HL-60 (cell line): Measurements from ENCODE around the gene SMAD7.
A peak's percentile ranks its signal among the peaks of the same experiment; 100 is the strongest.

Experiments used
- DNase-seq, 2 experiments: peaks; one replicate each; pipeline ENCODE4 v3.0.0-alpha.2; 2010 to 2020; ENCODE audit warnings: low read depth in 1 of 2, low spot score in 1 of 2
- H3K27ac ChIP-seq: fragments of 250-450 bp; sonication (Bioruptor Pico); replicated peaks from 2 replicates; pipeline ENCODE4 v1.5.1; 2020; ENCODE audit warnings: mild to moderate bottlenecking, moderate library complexity
- H3K27me3 ChIP-seq: fragments of 250-450 bp; sonication (Bioruptor Pico); 2 replicates; pipeline ENCODE4 v1.5.1; 2021; ENCODE audit warnings: mild to moderate bottlenecking, moderate library complexity; ENCODE audit not compliant: insufficient read depth, poor library complexity, severe bottlenecking
- H3K4me3 ChIP-seq: replicated peaks from 2 replicates; pipeline ENCODE4 v1.5.1; 2011; ENCODE audit warnings: mild to moderate bottlenecking, control low read depth, low read length; ENCODE audit not compliant: insufficient read depth
- CTCF ChIP-seq: IDR thresholded peaks from one replicate; pipeline ENCODE4 v1.5.1; 2011; ENCODE audit warnings: low read length, control low read depth, inconsistent platforms; ENCODE audit not compliant: insufficient read depth
- GABPA ChIP-seq: IDR thresholded peaks from 2 replicates; pipeline ENCODE4 v1.6.1; 2012; ENCODE audit warnings: low read depth
- POLR2AphosphoS5 ChIP-seq: IDR thresholded peaks from 2 replicates; pipeline ENCODE4 v1.6.1; 2012; ENCODE audit warnings: low read depth
- REST ChIP-seq: IDR thresholded peaks from 2 replicates; pipeline ENCODE4 v1.6.1; 2012; ENCODE audit warnings: low read depth; ENCODE audit not compliant: insufficient replicate concordance
- SPI1 ChIP-seq: IDR thresholded peaks from 2 replicates; pipeline ENCODE4 v1.6.1; 2012; ENCODE audit warnings: low read depth, mild to moderate bottlenecking, borderline replicate concordance

Gene SMAD7

GRCh38 chr18:48917579-48918517, 32.9 kb downstream of the SMAD7 start:
- DNase-seq = peak in 1 of 2 experiments; percentile 77
- Histone ChIP-seq H3K4me3 (no peak overlapping the region), H3K27me3 (no peaks in the 10 kb centered on the region), H3K27ac (no peak overlapping the region)
- TF ChIP-seq REST (no peak), SPI1 (peak; percentile 96), POLR2AphosphoS5 (peak; percentile 68), CTCF (no peak), GABPA (no peak)

- H3K27me3 ChIP-seq = no peaks in the 10 kb centered on the region
- peak in 1 of 2 experiments; percentile 68 for DNase-seq
- TF ChIP-seq POLR2AphosphoS5 (peak; percentile 52; the same call in 1 of the 2 replicates), SPI1 (no peak)
- H3K27ac ChIP-seq = no peak overlapping the region
- no peak overlapping the region for H3K4me3 ChIP-seq
These were observed 34.9 kb downstream of the SMAD7 start for GRCh38 chr18:48915626-48916425.

GRCh38 chr18:48914581-48915251, 36.0 kb downstream of the SMAD7 start:
- no peak for TF ChIP-seq CTCF
- TF ChIP-seq REST = no peak
- no peak for TF ChIP-seq POLR2AphosphoS5
- no peak for TF ChIP-seq SPI1
- TF ChIP-seq GABPA = no peak
- no peak overlapping the region for H3K4me3 ChIP-seq
- no peak for DNase-seq
- no peaks in the 10 kb centered on the region for H3K27me3 ChIP-seq
- H3K27ac ChIP-seq = no peak overlapping the region
